Measurements from ENCODE around the gene TRAPPC8.

The TRAPPC8 gene

DNA sequence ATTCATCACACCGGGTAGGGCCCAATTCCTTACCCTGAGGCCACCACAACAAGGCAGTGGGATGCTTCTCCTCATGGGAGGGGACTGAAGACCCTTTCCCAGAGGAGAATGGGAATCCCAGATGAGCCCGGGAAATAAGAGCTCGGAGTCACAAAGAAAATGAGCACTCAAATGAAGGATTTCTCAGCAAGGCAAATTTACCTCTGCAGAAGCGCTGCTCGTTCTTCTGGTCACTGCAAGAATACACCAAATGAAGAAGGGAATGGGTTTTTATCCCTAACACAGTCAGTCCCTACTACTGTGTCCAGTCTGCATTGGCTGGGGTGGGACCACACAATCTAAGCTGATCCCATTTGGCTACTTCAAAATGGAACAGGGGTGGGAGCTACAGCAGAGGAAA is 35.7 kb upstream of the TRAPPC8 start:
- DNase-seq (ENCODE audit: low read depth), result no peak
- TF ChIP-seq, protein P1, sequence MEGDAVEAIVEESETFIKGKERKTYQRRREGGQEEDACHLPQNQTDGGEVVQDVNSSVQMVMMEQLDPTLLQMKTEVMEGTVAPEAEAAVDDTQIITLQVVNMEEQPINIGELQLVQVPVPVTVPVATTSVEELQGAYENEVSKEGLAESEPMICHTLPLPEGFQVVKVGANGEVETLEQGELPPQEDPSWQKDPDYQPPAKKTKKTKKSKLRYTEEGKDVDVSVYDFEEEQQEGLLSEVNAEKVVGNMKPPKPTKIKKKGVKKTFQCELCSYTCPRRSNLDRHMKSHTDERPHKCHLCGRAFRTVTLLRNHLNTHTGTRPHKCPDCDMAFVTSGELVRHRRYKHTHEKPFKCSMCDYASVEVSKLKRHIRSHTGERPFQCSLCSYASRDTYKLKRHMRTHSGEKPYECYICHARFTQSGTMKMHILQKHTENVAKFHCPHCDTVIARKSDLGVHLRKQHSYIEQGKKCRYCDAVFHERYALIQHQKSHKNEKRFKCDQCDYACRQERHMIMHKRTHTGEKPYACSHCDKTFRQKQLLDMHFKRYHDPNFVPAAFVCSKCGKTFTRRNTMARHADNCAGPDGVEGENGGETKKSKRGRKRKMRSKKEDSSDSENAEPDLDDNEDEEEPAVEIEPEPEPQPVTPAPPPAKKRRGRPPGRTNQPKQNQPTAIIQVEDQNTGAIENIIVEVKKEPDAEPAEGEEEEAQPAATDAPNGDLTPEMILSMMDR (conservative IDR thresholded peaks at IDR 0.05; ENCODE audit: low read length), result no peak
- H3K4me3 ChIP-seq (ENCODE audit: low read length), result no peak overlapping the region

DNA sequence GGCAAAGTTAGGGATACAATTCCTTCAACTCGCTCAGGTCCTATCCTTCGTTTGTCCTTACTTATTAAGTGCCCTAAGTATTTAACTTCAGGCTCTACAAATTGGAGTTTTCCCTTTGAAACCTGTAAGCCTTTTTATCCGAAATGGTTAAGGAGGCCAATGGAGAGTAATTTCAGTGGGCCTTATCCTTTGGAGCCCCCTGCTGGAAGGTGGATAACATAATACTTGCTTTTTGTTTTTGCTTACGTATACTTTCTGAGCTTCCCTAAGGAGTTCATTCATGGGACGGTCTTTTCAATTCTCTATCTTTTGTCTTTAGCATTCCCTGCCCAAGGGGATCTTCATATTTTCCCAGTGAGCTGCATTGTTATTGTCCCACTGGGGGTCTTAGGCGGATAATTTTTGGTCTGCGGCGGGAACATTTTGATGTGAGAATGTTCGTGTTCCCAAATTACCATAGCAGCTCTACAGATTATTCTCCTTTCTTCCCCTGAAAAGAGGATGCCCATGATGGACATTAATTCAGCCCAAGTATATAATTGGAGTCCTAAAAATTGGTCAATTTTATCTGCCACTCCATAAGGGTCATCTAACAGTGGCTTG is 34.4 kb upstream of the TRAPPC8 start:
- H3K4me3 ChIP-seq (ENCODE audit: low read length), result no peak overlapping the region
- DNase-seq (ENCODE audit: low read depth), result peak; percentile 60
- TF ChIP-seq, protein P1 (conservative IDR thresholded peaks at IDR 0.05; ENCODE audit: low read length), result peak; percentile 75

DNA sequence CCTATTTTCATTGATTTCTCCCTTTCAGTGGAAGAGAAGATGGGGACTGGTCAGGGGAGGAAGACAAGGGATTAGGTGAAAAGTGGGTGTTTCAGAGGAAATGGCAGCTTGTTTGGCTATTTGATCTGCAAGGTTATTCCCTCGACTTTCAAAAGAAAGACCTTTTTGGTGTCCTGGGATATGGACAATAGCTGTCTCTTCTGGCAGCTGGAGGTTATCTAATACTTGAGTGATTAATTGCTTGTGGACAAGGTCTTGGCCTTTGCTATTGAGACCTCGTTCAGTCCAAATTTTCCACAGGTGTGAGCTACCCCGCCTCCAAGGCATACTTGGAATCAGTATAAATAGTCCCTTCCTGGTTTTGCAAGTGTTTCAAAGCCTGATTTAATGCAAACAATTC is 33.3 kb upstream of the TRAPPC8 start:
- H3K4me3 ChIP-seq (ENCODE audit: low read length), result no peak overlapping the region
- DNase-seq (ENCODE audit: low read depth), result no peak
- TF ChIP-seq, protein P1 (conservative IDR thresholded peaks at IDR 0.05; ENCODE audit: low read length), result no peak

DNA sequence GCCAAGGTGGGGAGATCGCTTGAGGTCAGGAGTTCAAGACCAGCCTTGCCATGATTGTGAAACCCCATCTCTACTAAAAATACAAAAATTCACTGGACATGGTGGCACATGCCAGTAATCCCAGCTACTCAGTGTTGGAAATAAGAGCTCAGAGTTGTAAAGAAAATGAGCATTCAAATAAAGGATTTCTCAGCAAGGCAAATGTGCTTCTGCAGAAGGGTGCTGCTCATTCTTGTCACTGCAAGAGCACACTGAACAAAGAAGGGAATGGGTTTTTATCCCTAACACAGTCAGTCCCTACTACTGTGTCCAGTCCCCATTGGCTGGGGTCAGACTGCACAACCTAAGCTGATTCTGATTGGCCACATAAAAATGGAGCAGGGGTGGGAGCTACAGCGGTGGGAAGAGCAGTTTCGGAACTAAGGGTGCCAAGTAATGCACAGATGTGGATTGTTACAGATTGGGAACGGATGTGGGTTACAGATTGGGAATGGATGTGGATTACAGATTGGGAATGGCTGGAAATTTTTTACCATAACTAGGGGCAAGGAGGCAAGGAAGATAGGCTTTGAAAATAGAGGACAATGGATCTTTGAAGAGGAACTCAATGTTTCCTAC is 31.1 kb upstream of the TRAPPC8 start:
- H3K4me3 ChIP-seq (ENCODE audit: low read length), result no peak overlapping the region
- no peak for DNase-seq (ENCODE audit: low read depth)
- TF ChIP-seq, protein P1 (conservative IDR thresholded peaks at IDR 0.05; ENCODE audit: low read length), result no peak

DNA sequence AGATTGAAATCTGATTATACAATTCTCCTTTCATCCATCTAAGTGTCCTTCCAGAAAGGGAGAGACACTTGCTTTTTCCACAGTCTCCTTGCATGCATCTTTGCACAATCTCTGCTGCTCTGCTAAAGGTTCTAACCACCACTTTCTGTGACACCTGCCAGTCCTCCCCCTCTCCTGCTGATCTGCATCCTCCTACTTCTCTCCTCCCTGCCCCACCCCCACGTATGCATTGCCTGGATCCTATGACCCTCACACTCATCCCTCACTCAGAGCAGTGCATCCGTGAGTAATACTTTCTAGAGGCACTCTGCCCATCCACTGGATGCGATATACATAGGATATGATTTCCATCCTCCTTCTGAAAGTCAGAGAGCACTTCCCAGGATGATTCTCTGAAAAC is 27.7 kb upstream of the TRAPPC8 start:
- TF ChIP-seq, protein P1 (conservative IDR thresholded peaks at IDR 0.05; ENCODE audit: low read length), result no peak
- no peak overlapping the region for H3K4me3 ChIP-seq (ENCODE audit: low read length)
- DNase-seq (ENCODE audit: low read depth), result no peak

DNA sequence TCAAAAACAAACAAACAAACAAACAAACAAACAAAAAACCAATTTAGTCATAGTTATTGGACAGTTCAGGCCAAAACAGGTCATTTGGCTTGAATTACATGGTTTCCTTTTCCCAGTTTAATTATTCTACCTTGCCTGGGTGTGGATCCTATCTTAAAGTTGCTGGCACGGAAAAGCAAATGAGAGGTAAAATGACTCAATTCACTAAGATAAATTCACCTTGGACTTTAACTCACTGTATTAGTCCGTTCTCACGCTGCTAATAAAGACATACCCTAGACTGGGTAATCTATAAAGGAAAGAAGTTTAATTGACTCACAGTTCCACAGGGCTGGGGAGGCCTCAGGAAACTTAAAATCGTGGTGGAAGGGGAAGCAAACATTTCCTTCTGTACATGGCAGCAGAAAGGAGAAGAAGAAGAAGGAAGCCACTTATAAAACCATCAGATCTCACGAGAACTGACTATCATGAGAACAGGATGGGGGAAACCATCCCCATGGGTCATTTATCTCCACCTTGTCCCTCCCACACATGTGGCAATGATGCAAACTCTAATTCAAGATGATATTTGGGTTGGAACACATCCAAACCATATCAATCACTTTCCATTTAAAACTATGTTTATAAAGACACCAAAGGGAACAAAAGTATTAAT is 22.5 kb upstream of the TRAPPC8 start:
- no peak overlapping the region for H3K4me3 ChIP-seq (ENCODE audit: low read length)
- TF ChIP-seq, protein P1 (conservative IDR thresholded peaks at IDR 0.05; ENCODE audit: low read length), result no peak
- no peak for DNase-seq (ENCODE audit: low read depth)

DNA sequence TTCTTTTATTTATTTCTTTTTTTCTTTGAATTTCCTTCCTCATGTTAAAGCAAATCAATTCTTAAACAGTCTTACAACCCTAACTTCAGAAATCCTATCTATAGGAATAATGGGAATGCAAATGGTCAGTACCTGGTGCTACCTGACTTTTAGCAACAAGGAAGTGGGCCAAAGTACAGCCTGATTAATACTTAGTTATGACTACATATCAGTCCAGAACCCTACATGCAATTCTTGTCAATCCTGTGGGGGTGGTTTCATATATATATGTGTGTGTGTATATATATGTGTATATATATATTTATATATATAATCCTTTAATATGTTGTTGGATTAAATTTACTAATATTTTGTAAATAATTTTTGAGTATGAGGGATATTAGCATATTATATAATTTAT is 14.8 kb upstream of the TRAPPC8 start:
- TF ChIP-seq, protein P1 (conservative IDR thresholded peaks at IDR 0.05; ENCODE audit: low read length), result no peak
- no peak overlapping the region for H3K4me3 ChIP-seq (ENCODE audit: low read length)
- DNase-seq (ENCODE audit: low read depth), result no peak

Data from AG10803 (cell line).